Measurements from ENCODE around the gene ASPHD1. TPM values are rescaled to one million over a fixed set of nuclear protein-coding genes. Genes with fewer than 3 reads are reported as not detected.

The ASPHD1 gene
- polyA plus RNA-seq, 1 donor (not counting 4 experiments of a cell fraction or from before 2014, with no cell fraction given): 0.71 TPM

DNA sequence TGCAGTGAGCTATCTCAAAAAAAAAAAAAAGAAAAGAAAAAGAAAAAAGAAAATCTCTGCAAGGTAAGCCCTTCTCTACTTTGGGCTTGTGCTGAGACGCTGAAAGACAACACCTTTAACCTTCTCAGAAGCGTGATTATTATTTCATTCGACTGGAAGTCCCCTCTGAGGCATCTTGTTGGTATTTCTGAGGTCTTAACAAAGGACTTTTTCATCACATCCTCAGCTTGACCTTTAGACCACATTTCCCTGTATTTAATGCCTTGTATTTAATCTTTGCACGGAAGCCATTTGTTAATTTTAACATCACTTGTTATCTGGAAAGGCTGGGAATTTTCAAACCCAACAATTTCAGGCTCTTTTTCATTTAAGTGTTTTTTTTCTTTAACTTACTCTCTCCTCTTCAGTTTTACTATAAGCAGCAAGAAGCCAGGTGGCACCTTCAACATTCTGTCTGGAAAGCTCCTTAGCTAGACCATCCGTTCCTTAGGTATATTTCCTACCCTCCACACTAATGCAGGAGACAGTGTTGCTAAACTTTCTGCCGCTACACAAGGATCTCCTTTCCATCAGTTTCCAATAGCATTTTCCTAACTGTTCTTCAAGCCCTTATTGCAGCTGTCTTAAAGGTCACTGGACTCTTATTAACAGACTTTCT, 15.4 kb downstream of the ASPHD1 start:
- peaks cover 4% of the 10 kb centered on the region in 2 experiments for H3K36me3 ChIP-seq (ENCODE audit: control insufficient read depth in 2 of 2, extremely low read depth in 1 of 2, insufficient read depth in 2 of 2, low read length in 2 of 2)
- TF ChIP-seq, protein P1, sequence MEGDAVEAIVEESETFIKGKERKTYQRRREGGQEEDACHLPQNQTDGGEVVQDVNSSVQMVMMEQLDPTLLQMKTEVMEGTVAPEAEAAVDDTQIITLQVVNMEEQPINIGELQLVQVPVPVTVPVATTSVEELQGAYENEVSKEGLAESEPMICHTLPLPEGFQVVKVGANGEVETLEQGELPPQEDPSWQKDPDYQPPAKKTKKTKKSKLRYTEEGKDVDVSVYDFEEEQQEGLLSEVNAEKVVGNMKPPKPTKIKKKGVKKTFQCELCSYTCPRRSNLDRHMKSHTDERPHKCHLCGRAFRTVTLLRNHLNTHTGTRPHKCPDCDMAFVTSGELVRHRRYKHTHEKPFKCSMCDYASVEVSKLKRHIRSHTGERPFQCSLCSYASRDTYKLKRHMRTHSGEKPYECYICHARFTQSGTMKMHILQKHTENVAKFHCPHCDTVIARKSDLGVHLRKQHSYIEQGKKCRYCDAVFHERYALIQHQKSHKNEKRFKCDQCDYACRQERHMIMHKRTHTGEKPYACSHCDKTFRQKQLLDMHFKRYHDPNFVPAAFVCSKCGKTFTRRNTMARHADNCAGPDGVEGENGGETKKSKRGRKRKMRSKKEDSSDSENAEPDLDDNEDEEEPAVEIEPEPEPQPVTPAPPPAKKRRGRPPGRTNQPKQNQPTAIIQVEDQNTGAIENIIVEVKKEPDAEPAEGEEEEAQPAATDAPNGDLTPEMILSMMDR (optimal IDR thresholded peaks at IDR 0.05 in 1 of 3, IDR thresholded peaks at IDR 0.05 in 1 of 3, conservative IDR thresholded peaks at IDR 0.05 in 1 of 3; ENCODE audit: extremely low read depth in 1 of 3, insufficient read depth in 2 of 3, low read length in 3 of 3): no peak
- no peak for TF ChIP-seq EZH2 (IDR thresholded peaks at IDR 0.05; ENCODE audit: low read length)
- dilution Hi-C loops (cut with MboI; ENCODE audit: extremely low pct_ligation_motif_present, low sequenced_read_pairs): no loop called here
- no peak overlapping the region for H3K4me2 ChIP-seq (ENCODE audit: control insufficient read depth, extremely low read depth, insufficient read depth, low read depth, low read length)
- no peak for DNase-seq (ENCODE audit: low read depth, low spot score)
- peaks cover under 1% of the 10 kb centered on the region for H3K79me2 ChIP-seq (ENCODE audit: control insufficient read depth, insufficient read depth, low read length)
- H3K4me1 ChIP-seq (ENCODE audit: control insufficient read depth, extremely low read depth, insufficient read depth, low read length): no peaks in the 10 kb centered on the region
- H2AFZ ChIP-seq (ENCODE audit: control insufficient read depth, low read length): no peak overlapping the region
- no peak overlapping the region for H3K27ac ChIP-seq (ENCODE audit: control insufficient read depth, insufficient read depth, low read length)
- no peaks in the 10 kb centered on the region for H3K27me3 ChIP-seq (ENCODE audit: control insufficient read depth, extremely low read depth, insufficient read depth, low read length)
- H3K9me1 ChIP-seq (ENCODE audit: control insufficient read depth, extremely low read depth, insufficient read depth, low read length): no peaks in the 10 kb centered on the region
- no peaks in the 10 kb centered on the region for H4K20me1 ChIP-seq (ENCODE audit: control insufficient read depth, extremely low read depth, insufficient read depth, low read length)
- H3K4me3 ChIP-seq (ENCODE audit: control insufficient read depth in 2 of 3, extremely low read depth in 1 of 3, insufficient read depth in 2 of 3, low read depth in 1 of 3, low read length in 3 of 3): no peak overlapping the region
- H3K9ac ChIP-seq (ENCODE audit: control insufficient read depth, extremely low read depth, insufficient read depth, low read length): no peak overlapping the region
- no peaks in the 10 kb centered on the region for H3K9me3 ChIP-seq (ENCODE audit: control insufficient read depth, low read depth, low read length)
- no peak for FAIRE-seq

DNA sequence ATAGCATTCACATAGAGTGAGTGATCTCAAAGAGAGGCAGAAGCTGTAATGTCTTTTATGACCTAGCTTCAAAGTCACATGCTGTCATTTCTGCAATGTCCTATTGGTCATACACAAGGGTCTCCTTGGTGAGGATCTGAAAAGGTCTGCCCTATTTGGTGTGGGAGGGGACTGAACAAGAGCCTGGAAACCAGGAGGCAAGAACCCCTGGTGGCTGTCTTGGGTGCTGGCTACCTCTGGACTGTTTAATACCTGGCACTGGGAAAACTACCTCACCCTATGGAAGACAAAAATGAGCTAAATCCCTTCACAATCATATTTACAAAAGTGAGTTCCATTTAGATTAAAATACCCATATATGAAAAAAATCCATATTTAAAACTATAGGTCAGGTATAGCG, 16.7 kb downstream of the ASPHD1 start:
- H3K27me3 ChIP-seq (ENCODE audit: control insufficient read depth, extremely low read depth, insufficient read depth, low read length): no peaks in the 10 kb centered on the region
- H4K20me1 ChIP-seq (ENCODE audit: control insufficient read depth, extremely low read depth, insufficient read depth, low read length): no peaks in the 10 kb centered on the region
- H3K36me3 ChIP-seq (ENCODE audit: control insufficient read depth in 2 of 2, extremely low read depth in 1 of 2, insufficient read depth in 2 of 2, low read length in 2 of 2): peaks cover 4 to 5% of the 10 kb centered on the region in 2 experiments
- no peak for FAIRE-seq
- H3K4me2 ChIP-seq (ENCODE audit: control insufficient read depth, extremely low read depth, insufficient read depth, low read depth, low read length): no peak overlapping the region
- H3K27ac ChIP-seq (ENCODE audit: control insufficient read depth, insufficient read depth, low read length): no peak overlapping the region
- H3K9me1 ChIP-seq (ENCODE audit: control insufficient read depth, extremely low read depth, insufficient read depth, low read length): no peaks in the 10 kb centered on the region
- H3K4me1 ChIP-seq (ENCODE audit: control insufficient read depth, extremely low read depth, insufficient read depth, low read length): no peaks in the 10 kb centered on the region
- dilution Hi-C loops (cut with MboI; ENCODE audit: extremely low pct_ligation_motif_present, low sequenced_read_pairs): no loop called here
- DNase-seq (ENCODE audit: low read depth, low spot score): no peak
- TF ChIP-seq EZH2 (IDR thresholded peaks at IDR 0.05; ENCODE audit: low read length): no peak
- TF ChIP-seq, protein P1 (optimal IDR thresholded peaks at IDR 0.05 in 1 of 3, IDR thresholded peaks at IDR 0.05 in 1 of 3, conservative IDR thresholded peaks at IDR 0.05 in 1 of 3; ENCODE audit: extremely low read depth in 1 of 3, insufficient read depth in 2 of 3, low read length in 3 of 3): no peak
- peaks cover 5% of the 10 kb centered on the region for H3K79me2 ChIP-seq (ENCODE audit: control insufficient read depth, insufficient read depth, low read length)
- no peak overlapping the region for H3K9ac ChIP-seq (ENCODE audit: control insufficient read depth, extremely low read depth, insufficient read depth, low read length)
- no peak overlapping the region for H2AFZ ChIP-seq (ENCODE audit: control insufficient read depth, low read length)
- no peaks in the 10 kb centered on the region for H3K9me3 ChIP-seq (ENCODE audit: control insufficient read depth, low read depth, low read length)
- H3K4me3 ChIP-seq (ENCODE audit: control insufficient read depth in 2 of 3, extremely low read depth in 1 of 3, insufficient read depth in 2 of 3, low read depth in 1 of 3, low read length in 3 of 3): no peak overlapping the region

All from keratinocyte (primary cell).